GM12878 (cell line): ENCODE results near the gene ARMC8. TPM values are rescaled to one million over a fixed set of nuclear protein-coding genes. Genes with fewer than 3 reads are reported as not detected.

ENCODE experiments used
- ASH2L ChIP-seq: fragments of 300-600, 200-600 bp; sonication (generic); IDR thresholded peaks from 2 replicates; pipeline ENCODE4 v1.6.1; 2017; ENCODE audit warnings: low read depth, mild to moderate bottlenecking, borderline replicate concordance
- CBX3 ChIP-seq: fragments of 200-600 bp; sonication (generic); IDR thresholded peaks from 2 replicates; pipeline ENCODE4 v1.6.1; 2016; ENCODE audit warnings: low read depth, borderline replicate concordance
- CHD1 ChIP-seq: IDR thresholded peaks from 2 replicates; pipeline ENCODE4 v1.6.1; 2012; ENCODE audit warnings: low read depth, low read length, improper control_type of control experiment
- CREM ChIP-seq: IDR thresholded peaks from 2 replicates; pipeline ENCODE4 v1.6.1; 2014; ENCODE audit warnings: antibody characterized with exemption, low read depth
- GABPA ChIP-seq: IDR thresholded peaks from 2 replicates; pipeline ENCODE4 v1.6.1; 2014; ENCODE audit warnings: antibody characterized with exemption, low read depth, mild to moderate bottlenecking, inconsistent platforms
- MYC ChIP-seq: IDR thresholded peaks from 2 replicates; pipeline ENCODE4 v1.6.1; 2011; ENCODE audit warnings: mild to moderate bottlenecking, low read length, moderate library complexity, inconsistent platforms; ENCODE audit not compliant: insufficient read depth, insufficient replicate concordance, insufficient read length, severe bottlenecking
- NFYB ChIP-seq: IDR thresholded peaks from 2 replicates; pipeline ENCODE4 v1.6.1; 2011; ENCODE audit warnings: low read depth, mild to moderate bottlenecking, low read length, improper control_type of control experiment, moderate library complexity; ENCODE audit not compliant: insufficient read depth
- POLR2A ChIP-seq: IDR thresholded peaks from 2 replicates; pipeline ENCODE4 v1.6.1; 2011; ENCODE audit warnings: low read depth, mild to moderate bottlenecking, low read length
- RB1 ChIP-seq: fragments of 450-650 bp; formaldehyde crosslinking; IDR thresholded peaks from 2 replicates; pipeline ENCODE4 v1.6.1; 2017; ENCODE audit warnings: mild to moderate bottlenecking, borderline replicate concordance
- RUNX3 ChIP-seq: IDR thresholded peaks from 2 replicates; pipeline ENCODE4 v1.6.1; 2012; ENCODE audit warnings: low read length, inconsistent platforms
- SIN3A ChIP-seq: IDR thresholded peaks from 2 replicates; pipeline ENCODE4 v1.6.1; 2012; ENCODE audit warnings: low read depth, low read length, improper control_type of control experiment
- SIX5 ChIP-seq: IDR thresholded peaks from 2 replicates; pipeline ENCODE4 v1.6.1; 2011; ENCODE audit warnings: mild to moderate bottlenecking, low read depth, low read length, moderate library complexity; ENCODE audit not compliant: severe bottlenecking
- TCF3 ChIP-seq: IDR thresholded peaks from 2 replicates; pipeline ENCODE4 v1.6.1; 2012; ENCODE audit warnings: low read depth, mild to moderate bottlenecking, low read length, borderline replicate concordance; ENCODE audit not compliant: insufficient read depth
- ZNF274 ChIP-seq: IDR thresholded peaks from one replicate; pipeline ENCODE4 v1.8.0; 2011; ENCODE audit not compliant: insufficient read length, insufficient read depth
- polyA plus RNA-seq, 11 experiments: library from polyadenylated mRNA; depleted of rRNA in 4 of 11; unstranded in 6 of 11; stranded (reverse) in 5 of 11; fragments of >200 nt; fragmentation: Nextera tagmentation in 4 of 11; fragmentation: Illumina TruSeq in 1 of 11; extraction: Ambion mirVana in 4 of 11; extraction: Trizol in 1 of 11; gene quantifications; 1 replicate in 1 of 11; 2 replicates in 10 of 11; pipeline versions ENCODE4 v1.2.1 to v1.2.3, GENCODE V29; 2011 to 2016; ENCODE audit warnings: inconsistent platforms in 2 of 11, missing spikeins in 2 of 11, low read depth in 1 of 11
- total RNA-seq, 4 experiments: library from RNA; depleted of rRNA in 3 of 4; stranded (reverse); fragments of >200 nt in 3 of 4; fragmentation: Illumina TruSeq in 1 of 4; extraction: Trizol in 1 of 4; gene quantifications; 2 replicates each; pipeline versions ENCODE4 v1.2.1 to v1.2.3, GENCODE V29; 2013 to 2021
- TF ChIP-seq, protein P1 (sequence below), 3 experiments: IDR thresholded peaks in 2 of 3; conservative IDR thresholded peaks in 1 of 3; 2 replicates each; pipeline ENCODE4 v1.5.1; 2011; ENCODE audit warnings: low read depth in 3 of 3, low read length in 3 of 3, mild to moderate bottlenecking in 3 of 3, control low read depth in 2 of 3, moderate library complexity in 2 of 3, inconsistent platforms in 1 of 3, mixed read lengths in 1 of 3; ENCODE audit not compliant: control insufficient read depth in 2 of 3, insufficient read depth in 1 of 3; ENCODE audit errors: extremely low read depth in 1 of 3
- TF ChIP-seq, protein P2 (sequence below): fragments of 450-650 bp; IDR thresholded peaks from 2 replicates; pipeline ENCODE4 v1.6.1; 2016; ENCODE audit warnings: mild to moderate bottlenecking
- TF ChIP-seq, protein P3 (sequence below): fragments of 450-650 bp; IDR thresholded peaks from 2 replicates; pipeline ENCODE4 v1.6.1; 2017; ENCODE audit warnings: mild to moderate bottlenecking, moderate library complexity
- TF ChIP-seq, protein P4 (sequence below): IDR thresholded peaks from 2 replicates; pipeline ENCODE4 v1.6.1; 2011; ENCODE audit warnings: low read depth, mild to moderate bottlenecking, low read length, moderate library complexity, borderline replicate concordance; ENCODE audit errors: extremely low read depth

ARMC8 gene
- total and polyA plus RNA-seq, 10 of the 15 experiments (the other 5 are each of a cell fraction or from before 2014, with no cell fraction given), result 29.8 to 93.4 (median 45.3) TPM

DNA sequence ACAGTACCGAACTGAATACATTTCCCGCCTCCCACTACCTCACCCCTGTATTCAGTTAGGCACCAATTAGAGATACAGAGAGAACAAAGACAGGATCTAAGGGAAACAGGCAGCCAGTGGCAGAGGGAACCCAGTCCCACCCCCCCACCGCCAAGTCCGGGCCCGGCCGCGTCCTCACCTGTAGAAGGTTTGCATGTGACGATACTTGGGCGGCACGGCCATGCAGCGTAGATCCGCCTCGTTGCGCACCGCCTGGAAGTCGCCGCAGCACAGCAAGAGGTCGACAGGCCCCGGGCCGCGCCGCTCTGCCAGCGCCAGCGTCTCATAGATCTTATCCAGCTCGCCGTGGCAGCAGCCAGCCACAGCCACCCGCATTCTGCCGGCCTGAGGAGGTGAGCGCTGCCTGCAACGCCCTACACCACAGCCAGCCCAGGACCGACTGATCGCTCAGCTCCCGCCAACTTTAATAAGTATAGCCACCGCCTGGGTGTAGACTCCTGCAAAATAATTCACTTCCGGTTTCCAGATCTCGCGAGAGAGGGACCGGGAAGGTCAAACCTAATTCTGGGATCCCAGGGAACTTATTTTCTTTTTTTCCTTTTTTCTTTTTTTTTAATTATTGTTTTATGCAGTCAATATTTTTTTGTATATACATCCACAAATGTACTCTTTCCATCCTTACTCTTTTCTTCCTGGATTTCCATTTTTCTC is 12.5 kb upstream of the ARMC8 start, which contains the start of gene DBR1 (continued):
- TF ChIP-seq ZNF274, result no peak
- TF ChIP-seq, protein P1, sequence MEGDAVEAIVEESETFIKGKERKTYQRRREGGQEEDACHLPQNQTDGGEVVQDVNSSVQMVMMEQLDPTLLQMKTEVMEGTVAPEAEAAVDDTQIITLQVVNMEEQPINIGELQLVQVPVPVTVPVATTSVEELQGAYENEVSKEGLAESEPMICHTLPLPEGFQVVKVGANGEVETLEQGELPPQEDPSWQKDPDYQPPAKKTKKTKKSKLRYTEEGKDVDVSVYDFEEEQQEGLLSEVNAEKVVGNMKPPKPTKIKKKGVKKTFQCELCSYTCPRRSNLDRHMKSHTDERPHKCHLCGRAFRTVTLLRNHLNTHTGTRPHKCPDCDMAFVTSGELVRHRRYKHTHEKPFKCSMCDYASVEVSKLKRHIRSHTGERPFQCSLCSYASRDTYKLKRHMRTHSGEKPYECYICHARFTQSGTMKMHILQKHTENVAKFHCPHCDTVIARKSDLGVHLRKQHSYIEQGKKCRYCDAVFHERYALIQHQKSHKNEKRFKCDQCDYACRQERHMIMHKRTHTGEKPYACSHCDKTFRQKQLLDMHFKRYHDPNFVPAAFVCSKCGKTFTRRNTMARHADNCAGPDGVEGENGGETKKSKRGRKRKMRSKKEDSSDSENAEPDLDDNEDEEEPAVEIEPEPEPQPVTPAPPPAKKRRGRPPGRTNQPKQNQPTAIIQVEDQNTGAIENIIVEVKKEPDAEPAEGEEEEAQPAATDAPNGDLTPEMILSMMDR (IDR thresholded peaks at IDR 0.05 in 2 of 3, conservative IDR thresholded peaks at IDR 0.05 in 1 of 3; ENCODE audit: control insufficient read depth in 2 of 3, extremely low read depth in 1 of 3, insufficient read depth in 1 of 3, low read depth in 3 of 3, low read length in 3 of 3), result no peak
- TF ChIP-seq CHD1, result no peak
- TF ChIP-seq TCF3, result no peak
- TF ChIP-seq, protein P2, sequence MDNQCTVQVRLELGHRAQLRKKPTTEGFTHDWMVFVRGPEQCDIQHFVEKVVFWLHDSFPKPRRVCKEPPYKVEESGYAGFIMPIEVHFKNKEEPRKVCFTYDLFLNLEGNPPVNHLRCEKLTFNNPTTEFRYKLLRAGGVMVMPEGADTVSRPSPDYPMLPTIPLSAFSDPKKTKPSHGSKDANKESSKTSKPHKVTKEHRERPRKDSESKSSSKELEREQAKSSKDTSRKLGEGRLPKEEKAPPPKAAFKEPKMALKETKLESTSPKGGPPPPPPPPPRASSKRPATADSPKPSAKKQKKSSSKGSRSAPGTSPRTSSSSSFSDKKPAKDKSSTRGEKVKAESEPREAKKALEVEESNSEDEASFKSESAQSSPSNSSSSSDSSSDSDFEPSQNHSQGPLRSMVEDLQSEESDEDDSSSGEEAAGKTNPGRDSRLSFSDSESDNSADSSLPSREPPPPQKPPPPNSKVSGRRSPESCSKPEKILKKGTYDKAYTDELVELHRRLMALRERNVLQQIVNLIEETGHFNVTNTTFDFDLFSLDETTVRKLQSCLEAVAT, result no peak
- TF ChIP-seq CBX3, result no peak
- peak; percentile 97 for TF ChIP-seq POLR2A
- peak; percentile 38; the same call in 1 of the 2 replicates for TF ChIP-seq RUNX3
- peak; percentile 88; the same call in 1 of the 2 replicates for TF ChIP-seq SIN3A
- 0 out of 2 replicates have a peak, but pooled peaks have one; percentile 15 for TF ChIP-seq NFYB
- TF ChIP-seq MYC, result no peak
- no peak for TF ChIP-seq SIX5
- TF ChIP-seq, protein P3, sequence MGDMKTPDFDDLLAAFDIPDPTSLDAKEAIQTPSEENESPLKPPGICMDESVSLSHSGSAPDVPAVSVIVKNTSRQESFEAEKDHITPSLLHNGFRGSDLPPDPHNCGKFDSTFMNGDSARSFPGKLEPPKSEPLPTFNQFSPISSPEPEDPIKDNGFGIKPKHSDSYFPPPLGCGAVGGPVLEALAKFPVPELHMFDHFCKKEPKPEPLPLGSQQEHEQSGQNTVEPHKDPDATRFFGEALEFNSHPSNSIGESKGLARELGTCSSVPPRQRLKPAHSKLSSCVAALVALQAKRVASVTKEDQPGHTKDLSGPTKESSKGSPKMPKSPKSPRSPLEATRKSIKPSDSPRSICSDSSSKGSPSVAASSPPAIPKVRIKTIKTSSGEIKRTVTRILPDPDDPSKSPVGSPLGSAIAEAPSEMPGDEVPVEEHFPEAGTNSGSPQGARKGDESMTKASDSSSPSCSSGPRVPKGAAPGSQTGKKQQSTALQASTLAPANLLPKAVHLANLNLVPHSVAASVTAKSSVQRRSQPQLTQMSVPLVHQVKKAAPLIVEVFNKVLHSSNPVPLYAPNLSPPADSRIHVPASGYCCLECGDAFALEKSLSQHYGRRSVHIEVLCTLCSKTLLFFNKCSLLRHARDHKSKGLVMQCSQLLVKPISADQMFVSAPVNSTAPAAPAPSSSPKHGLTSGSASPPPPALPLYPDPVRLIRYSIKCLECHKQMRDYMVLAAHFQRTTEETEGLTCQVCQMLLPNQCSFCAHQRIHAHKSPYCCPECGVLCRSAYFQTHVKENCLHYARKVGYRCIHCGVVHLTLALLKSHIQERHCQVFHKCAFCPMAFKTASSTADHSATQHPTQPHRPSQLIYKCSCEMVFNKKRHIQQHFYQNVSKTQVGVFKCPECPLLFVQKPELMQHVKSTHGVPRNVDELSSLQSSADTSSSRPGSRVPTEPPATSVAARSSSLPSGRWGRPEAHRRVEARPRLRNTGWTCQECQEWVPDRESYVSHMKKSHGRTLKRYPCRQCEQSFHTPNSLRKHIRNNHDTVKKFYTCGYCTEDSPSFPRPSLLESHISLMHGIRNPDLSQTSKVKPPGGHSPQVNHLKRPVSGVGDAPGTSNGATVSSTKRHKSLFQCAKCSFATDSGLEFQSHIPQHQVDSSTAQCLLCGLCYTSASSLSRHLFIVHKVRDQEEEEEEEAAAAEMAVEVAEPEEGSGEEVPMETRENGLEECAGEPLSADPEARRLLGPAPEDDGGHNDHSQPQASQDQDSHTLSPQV, result no peak
- TF ChIP-seq, protein P4, sequence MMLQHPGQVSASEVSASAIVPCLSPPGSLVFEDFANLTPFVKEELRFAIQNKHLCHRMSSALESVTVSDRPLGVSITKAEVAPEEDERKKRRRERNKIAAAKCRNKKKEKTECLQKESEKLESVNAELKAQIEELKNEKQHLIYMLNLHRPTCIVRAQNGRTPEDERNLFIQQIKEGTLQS, result no peak
- peak; percentile 87; the same call in 1 of the 2 replicates for TF ChIP-seq RB1
- no peak for TF ChIP-seq ASH2L
- no peak for TF ChIP-seq CREM
- TF ChIP-seq GABPA, result peak; percentile 83
- TF ChIP-seq, all 136 proteins: peak for 39
